SK-N-SH (cell line): Measurements from ENCODE around the gene NUTM2F. TPM values are rescaled to one million over a fixed set of nuclear protein-coding genes. Genes with fewer than 3 reads are reported as not detected.

Source experiments
- CTCF ChIA-PET: fragments of 300-600, 350-600 bp; formaldehyde crosslinking; extraction: SDS; loops from one replicate; lab custom pipeline; 2021; lab: Yijun Ruan, JAX
- POLR2A ChIA-PET: fragments of 350-600 bp; sonication (Branson Sonifier 250); formaldehyde crosslinking; extraction: SDS; loops from one replicate; lab custom pipeline; 2020; ENCODE audit warnings: antibody characterized with exemption, inconsistent platforms; lab: Yijun Ruan, JAX
- DNase-seq: peaks from one replicate; pipeline ENCODE4 v3.0.0; 2012
- H2AFZ ChIP-seq: fragments of 200-600 bp; sonication (generic); 2 replicates; pipeline ENCODE4 v1.8.1; 2016; ENCODE audit warnings: antibody characterized with exemption, mild to moderate bottlenecking, low read depth
- H3F3A ChIP-seq: fragments of 200-600 bp; sonication (generic); replicated peaks from 2 replicates; pipeline ENCODE3; 2016; ENCODE audit warnings: antibody characterized with exemption, mild to moderate bottlenecking; ENCODE audit not compliant: insufficient read depth
- H3K27ac ChIP-seq, 2 experiments: fragments of 200-500 bp in 1 of 2; fragments of 200-600 bp in 1 of 2; sonication (Bioruptor generic) in 1 of 2; sonication (generic), shearing (Covaris generic) in 1 of 2; 2 replicates each; pipeline versions ENCODE4 v1.5.1 to v1.6.1; 2014 to 2016; ENCODE audit warnings: low read depth in 2 of 2, inconsistent platforms in 1 of 2, low read length in 1 of 2, mild to moderate bottlenecking in 1 of 2, mixed read lengths in 1 of 2
- H3K27me3 ChIP-seq: fragments of 200-600 bp; sonication (generic), shearing (Covaris generic); 2 replicates; pipeline ENCODE4 v1.6.1; 2016; ENCODE audit warnings: mixed run types; ENCODE audit not compliant: insufficient read depth
- H3K36me3 ChIP-seq, 2 experiments: fragments of 200-500 bp in 1 of 2; fragments of 200-600 bp in 1 of 2; sonication (Bioruptor generic) in 1 of 2; sonication (generic) in 1 of 2; replicated peaks in 1 of 2; 2 replicates each; pipeline versions ENCODE3 to v1.5.1; 2014 to 2016; ENCODE audit warnings: low read length in 1 of 2, mild to moderate bottlenecking in 1 of 2; ENCODE audit not compliant: insufficient read depth in 2 of 2, control insufficient read depth in 1 of 2
- H3K4me1 ChIP-seq, 2 experiments: fragments of 200-500 bp in 1 of 2; fragments of 200-600 bp in 1 of 2; sonication (Bioruptor generic) in 1 of 2; sonication (generic), shearing (Covaris generic) in 1 of 2; 2 replicates each; pipeline versions ENCODE4 v1.5.1 to v1.6.1; 2014 to 2016; ENCODE audit warnings: low read depth in 1 of 2, low read length in 1 of 2, mixed run types in 1 of 2; ENCODE audit not compliant: insufficient read depth in 2 of 2, control insufficient read depth in 1 of 2
- H3K4me2 ChIP-seq: fragments of 200-600 bp; sonication (generic), shearing (Covaris generic); 2 replicates; pipeline ENCODE4 v1.6.1; 2017; ENCODE audit warnings: mixed run types
- H3K4me3 ChIP-seq, 2 experiments: fragments of 200-500 bp in 1 of 2; fragments of 200-600 bp in 1 of 2; sonication (Bioruptor generic) in 1 of 2; sonication (generic), shearing (Covaris generic) in 1 of 2; 2 replicates each; pipeline versions ENCODE4 v1.5.1 to v1.8.1; 2014 to 2016; ENCODE audit warnings: low read depth in 2 of 2, inconsistent platforms in 1 of 2, low read length in 1 of 2, mild to moderate bottlenecking in 1 of 2, mixed read lengths in 1 of 2, moderate library complexity in 1 of 2
- H3K79me2 ChIP-seq: fragments of 200-600 bp; sonication (generic); 2 replicates; pipeline ENCODE4 v1.8.1; 2017; ENCODE audit warnings: mild to moderate bottlenecking; ENCODE audit not compliant: insufficient read depth
- H3K9ac ChIP-seq: fragments of 200-600 bp; sonication (generic); 2 replicates; pipeline ENCODE4 v1.6.1; 2017; ENCODE audit warnings: mixed run types
- H3K9me2 ChIP-seq: fragments of 200-600 bp; sonication (generic); 2 replicates; pipeline ENCODE4 v1.6.1; 2017; ENCODE audit warnings: mixed run types
- H3K9me3 ChIP-seq: fragments of 200-600 bp; sonication (generic); 2 replicates; pipeline ENCODE4 v1.6.1; 2017; ENCODE audit warnings: mixed run types, mild to moderate bottlenecking, moderate library complexity
- H4K20me1 ChIP-seq: fragments of 200-600 bp; sonication (generic); 2 replicates; pipeline ENCODE4 v1.6.1; 2017; ENCODE audit warnings: mild to moderate bottlenecking, mixed run types; ENCODE audit not compliant: insufficient read depth
- CHD2 ChIP-seq: fragments of 150-350 bp; IDR thresholded peaks from 2 replicates; pipeline ENCODE4 v1.6.1; 2018; ENCODE audit warnings: low read length; ENCODE audit not compliant: partially characterized antibody
- EZH2phosphoT487 ChIP-seq: fragments of 200-600 bp; sonication (generic); IDR thresholded peaks from 2 replicates; pipeline ENCODE4 v1.6.1; 2017; ENCODE audit warnings: low read depth, mixed run types, mild to moderate bottlenecking, antibody characterized with exemption, moderate library complexity, borderline replicate concordance
- FOSL2 ChIP-seq: IDR thresholded peaks from 2 replicates; pipeline ENCODE4 v1.4.0; 2012; ENCODE audit warnings: low read depth, mild to moderate bottlenecking, moderate library complexity, borderline replicate concordance
- FOXJ3 ChIP-seq: sonication (generic); formaldehyde crosslinking; IDR thresholded peaks from 2 replicates; pipeline ENCODE4 v1.5.1; 2020; ENCODE audit warnings: mild to moderate bottlenecking, missing genetic modification reagents
- FOXM1 ChIP-seq: IDR thresholded peaks from 2 replicates; pipeline ENCODE4 v1.4.0; 2012; ENCODE audit warnings: low read depth, mild to moderate bottlenecking
- IRF3 ChIP-seq: fragments of 150-350 bp; IDR thresholded peaks from 2 replicates; pipeline ENCODE4 v1.6.1; 2016; ENCODE audit warnings: mild to moderate bottlenecking, low read depth, low read length
- JUND ChIP-seq: IDR thresholded peaks from 2 replicates; pipeline ENCODE4 v1.4.0; 2012
- MAX ChIP-seq: IDR thresholded peaks from 2 replicates; pipeline ENCODE4 v1.4.0; 2012; ENCODE audit warnings: low read depth
- NFIC ChIP-seq: IDR thresholded peaks from 2 replicates; pipeline ENCODE4 v1.4.0; 2012; ENCODE audit warnings: borderline replicate concordance
- NRF1 ChIP-seq: IDR thresholded peaks from 2 replicates; pipeline ENCODE4 v1.6.1; 2012; ENCODE audit warnings: low read depth, mild to moderate bottlenecking, low read length
- POLR2AphosphoS5 ChIP-seq: IDR thresholded peaks from 2 replicates; pipeline ENCODE4 v1.6.1; 2012; ENCODE audit warnings: low read depth, low read length
- RCOR1 ChIP-seq: fragments of 150-350 bp; IDR thresholded peaks from 2 replicates; pipeline ENCODE4 v1.6.1; 2017; ENCODE audit warnings: antibody characterized with exemption, low read length
- RXRA ChIP-seq: IDR thresholded peaks from 2 replicates; pipeline ENCODE4 v1.4.0; 2012; ENCODE audit warnings: low read depth, mild to moderate bottlenecking, borderline replicate concordance
- SIN3A ChIP-seq: IDR thresholded peaks from 2 replicates; pipeline ENCODE4 v1.6.1; 2012; ENCODE audit warnings: low read depth, mild to moderate bottlenecking, low read length, moderate library complexity, borderline replicate concordance
- TCF12 ChIP-seq: IDR thresholded peaks from 2 replicates; pipeline ENCODE4 v1.4.0; 2012
- TEAD4 ChIP-seq: IDR thresholded peaks from 2 replicates; pipeline ENCODE4 v1.4.0; 2012; ENCODE audit warnings: mild to moderate bottlenecking, borderline replicate concordance; ENCODE audit not compliant: insufficient read depth
- YY1 ChIP-seq: IDR thresholded peaks from 2 replicates; pipeline ENCODE4 v1.4.0; 2012; ENCODE audit warnings: low read depth, mild to moderate bottlenecking
- WGBS: methylation state at CpG from one replicate; pipeline ENCODE4 v1.1.6; 2017; ENCODE audit warnings: low lambda C conversion rate; 5-methylcytosine and 5-hydroxymethylcytosine counted together
- polyA plus RNA-seq, 3 experiments: library from polyadenylated mRNA; depleted of rRNA; stranded (reverse); fragments of >200 nt; gene quantifications; 2 replicates each; pipeline ENCODE4 v1.2.3, GENCODE V29; 2012
- TF ChIP-seq, protein P1 (sequence below): IDR thresholded peaks from 2 replicates; pipeline ENCODE4 v1.4.0; 2012; ENCODE audit warnings: low read depth, borderline replicate concordance

Gene NUTM2F
- polyA plus RNA-seq, 1 of the 3 experiments (the other 2 are of a cell fraction), result not detected

GRCh38 chr9:94269264-94269663 lies 59.2 kb downstream of the NUTM2F start:
- no peaks in the 10 kb centered on the region for H3K27me3 ChIP-seq
- H3K4me3 ChIP-seq, result no peak overlapping the region
- H3K27ac ChIP-seq, result no peak overlapping the region
- peaks cover 26% of the 10 kb centered on the region for H3K79me2 ChIP-seq
- no peaks in the 10 kb centered on the region for H3F3A ChIP-seq
- H3K36me3 ChIP-seq, result peaks cover 0 to 6% of the 10 kb centered on the region in 2 experiments
- DNase-seq, result no peak
- WGBS, result 95% methylated on average over 8 of the region's 8 CpGs
- H3K4me2 ChIP-seq, result no peak overlapping the region
- H3K9ac ChIP-seq, result no peak overlapping the region
- H3K4me1 ChIP-seq, result no peaks in the 10 kb centered on the region
- TF ChIP-seq YY1 (no peak), CHD2 (no peak), SIN3A (no peak), NFIC (no peak), MAX (no peak), JUND (no peak), RCOR1 (no peak), IRF3 (no peak), FOXJ3 (CRISPR knock-in tag) (no peak), FOXM1 (no peak), EZH2phosphoT487 (no peak), POLR2AphosphoS5 (no peak), NRF1 (no peak), TEAD4 (no peak), RXRA (no peak), FOSL2 (no peak), TCF12 (no peak)
- TF ChIP-seq, protein P1, sequence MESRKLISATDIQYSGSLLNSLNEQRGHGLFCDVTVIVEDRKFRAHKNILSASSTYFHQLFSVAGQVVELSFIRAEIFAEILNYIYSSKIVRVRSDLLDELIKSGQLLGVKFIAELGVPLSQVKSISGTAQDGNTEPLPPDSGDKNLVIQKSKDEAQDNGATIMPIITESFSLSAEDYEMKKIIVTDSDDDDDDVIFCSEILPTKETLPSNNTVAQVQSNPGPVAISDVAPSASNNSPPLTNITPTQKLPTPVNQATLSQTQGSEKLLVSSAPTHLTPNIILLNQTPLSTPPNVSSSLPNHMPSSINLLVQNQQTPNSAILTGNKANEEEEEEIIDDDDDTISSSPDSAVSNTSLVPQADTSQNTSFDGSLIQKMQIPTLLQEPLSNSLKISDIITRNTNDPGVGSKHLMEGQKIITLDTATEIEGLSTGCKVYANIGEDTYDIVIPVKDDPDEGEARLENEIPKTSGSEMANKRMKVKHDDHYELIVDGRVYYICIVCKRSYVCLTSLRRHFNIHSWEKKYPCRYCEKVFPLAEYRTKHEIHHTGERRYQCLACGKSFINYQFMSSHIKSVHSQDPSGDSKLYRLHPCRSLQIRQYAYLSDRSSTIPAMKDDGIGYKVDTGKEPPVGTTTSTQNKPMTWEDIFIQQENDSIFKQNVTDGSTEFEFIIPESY, result no peak
- POLR2A ChIA-PET, result no interaction called here
- H4K20me1 ChIP-seq, result no peaks in the 10 kb centered on the region
- H3K9me2 ChIP-seq, result no peaks in the 10 kb centered on the region
- no peak overlapping the region for H2AFZ ChIP-seq
- CTCF ChIA-PET, result interaction anchor here (1.2 kb wide), 1 partner anchor 12 kb away, joined by 3 read pairs; no protein-coding TSS in a partner anchor
- H3K9me3 ChIP-seq, result peaks cover 7% of the 10 kb centered on the region; the same call in 1 of the 2 replicates

Other genes with a start within 250 kb of the NUTM2F start
- 3.7 and 4.9 TPM in 2 replicates for gene PTPDC1, start 244.2 kb downstream of the NUTM2F start, polyA plus RNA-seq (2012; rRNA removed)
- gene ZNF169, start 69.3 kb downstream of the NUTM2F start, polyA plus RNA-seq (2012; rRNA removed), result 3.1 and 6.4 TPM in 2 replicates
- gene PCAT7, start 226.4 kb upstream of the NUTM2F start, polyA plus RNA-seq (2012; rRNA removed), result 0.03 TPM in 1 of 2 replicates, not detected in the other